Stimulated activated CD4-positive, alpha-beta T cell treated with anti-CD3 and anti-CD28 coated beads, Interleukin-15, amount 100 ng/mL, for 1 hour (primary cell): ENCODE data around the gene SNX19.

Experiments used
- DNase-seq, 2 donors: peaks; one replicate each; pipeline ENCODE4 v3.0.0-alpha.2; 2020; ENCODE audit warnings: low read depth in 1 of 2, low spot score in 1 of 2

SNX19 gene

DNA sequence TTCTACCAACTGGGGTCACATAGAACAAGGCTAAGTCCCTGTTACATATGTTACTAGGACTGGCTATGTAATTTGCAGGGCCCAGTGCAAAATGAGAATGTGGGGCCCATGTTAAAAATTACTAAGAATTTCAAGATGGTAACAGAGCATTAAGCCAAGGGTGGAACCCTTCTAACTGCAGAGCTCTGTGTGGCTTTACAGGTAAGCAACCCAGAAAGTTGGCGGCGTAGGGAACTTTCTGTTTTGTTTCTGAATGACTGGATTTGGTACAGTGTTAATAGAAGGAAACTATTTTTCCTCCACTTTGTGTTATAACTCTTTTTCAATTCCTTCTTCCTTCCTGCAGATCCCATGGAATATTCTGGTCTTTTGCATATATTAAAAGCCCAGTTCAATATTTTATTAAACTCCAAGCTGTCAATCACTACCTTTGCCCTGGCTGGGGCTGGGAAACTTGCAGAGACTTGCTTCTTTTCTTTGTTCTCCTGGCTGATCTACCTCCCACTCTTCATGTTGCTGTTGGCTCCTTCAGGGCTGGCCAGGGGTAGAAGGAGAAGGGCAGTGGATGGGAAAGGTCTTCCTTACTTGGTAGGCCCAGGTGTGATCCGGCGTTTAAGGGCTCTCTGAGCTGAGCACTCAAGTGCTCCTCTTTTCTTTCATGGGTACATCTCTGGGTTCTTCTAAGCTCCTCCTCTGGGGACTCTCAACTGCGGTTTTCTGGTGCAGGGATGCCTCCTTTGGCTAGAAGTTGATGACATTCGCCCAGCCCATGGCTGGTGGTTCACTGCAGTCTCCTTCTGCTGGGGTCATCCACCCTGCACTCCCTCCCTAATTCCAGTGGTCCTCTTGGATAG, 67.7 kb downstream of the SNX19 start:
- no peak for DNase-seq

DNA sequence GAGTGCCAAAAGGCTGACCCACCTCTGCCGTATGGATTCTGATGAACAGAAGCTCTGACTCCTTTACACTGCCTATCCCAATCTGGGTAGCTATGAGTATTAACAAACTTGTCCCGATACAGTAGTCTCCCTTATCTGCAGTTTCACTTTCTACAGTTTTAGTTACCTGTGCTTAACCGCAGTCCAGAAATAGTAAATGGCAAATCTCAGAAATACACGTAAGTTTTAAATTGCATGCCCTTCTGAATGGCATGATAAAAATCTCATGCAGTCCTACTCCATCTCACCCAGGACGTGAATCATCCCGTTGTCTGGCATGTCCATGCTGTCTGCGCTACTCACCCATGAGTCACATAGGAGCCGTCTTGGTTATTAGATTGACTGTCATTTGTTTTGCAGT, 68.8 kb downstream of the SNX19 start:
- DNase-seq, result no peak

DNA sequence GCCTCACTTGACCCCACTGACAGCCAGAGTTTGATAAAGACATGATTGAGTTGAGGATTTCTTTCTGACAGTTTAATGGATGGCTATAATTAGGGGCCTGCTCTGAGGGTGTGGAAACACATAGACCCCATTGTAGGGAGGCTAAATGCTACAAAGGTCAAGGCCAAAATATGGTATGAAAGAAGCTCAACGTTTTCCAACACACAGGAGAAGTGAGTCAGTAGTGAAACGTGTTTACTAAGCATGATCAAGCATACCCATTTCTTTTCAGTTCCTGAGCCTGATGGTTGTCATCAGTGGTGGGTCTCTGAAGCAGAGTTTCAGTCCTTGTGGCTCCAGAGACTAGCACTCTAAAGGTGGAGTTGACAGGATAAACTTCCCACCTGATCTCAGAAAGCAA, 69.7 kb downstream of the SNX19 start:
- no peak for DNase-seq

DNA sequence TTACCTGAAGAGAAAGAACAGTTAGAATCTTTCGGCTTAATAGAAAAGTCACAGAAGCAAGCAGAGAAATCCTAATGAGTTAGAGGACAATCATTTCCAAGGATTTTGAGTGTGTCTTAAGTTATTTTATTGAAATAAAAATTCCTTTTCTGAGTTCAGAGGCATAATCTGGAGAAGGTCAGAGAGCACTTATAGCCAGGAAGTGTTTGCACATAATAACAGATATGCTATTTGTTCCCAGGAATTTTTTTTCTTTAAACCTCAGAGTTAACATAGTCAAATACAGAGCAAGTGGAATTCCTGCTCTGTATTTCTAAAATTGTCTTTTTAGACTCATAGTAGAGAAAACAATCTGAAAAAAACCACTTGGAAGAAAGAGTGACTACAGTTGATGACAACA, 74.3 kb downstream of the SNX19 start:
- no peak for DNase-seq

DNA sequence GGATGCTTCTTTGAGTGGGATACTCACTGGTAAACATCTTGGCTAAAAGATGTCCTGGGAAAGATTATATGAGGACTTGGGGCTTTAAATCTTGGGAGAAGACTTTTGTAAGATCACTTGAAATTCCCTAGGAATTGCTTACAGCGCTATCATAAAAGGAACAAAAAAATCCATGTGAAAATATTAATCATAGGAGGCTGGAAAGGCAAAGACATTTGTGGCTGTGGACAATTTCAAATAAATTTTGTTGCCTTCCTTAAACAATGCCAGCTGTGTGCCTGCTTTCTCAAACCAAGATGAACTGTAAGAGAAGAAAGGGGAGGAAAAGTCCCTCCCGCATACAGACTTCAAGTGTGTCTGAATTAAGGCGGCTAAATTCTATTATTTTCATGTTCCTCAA, 75.6 kb downstream of the SNX19 start:
- DNase-seq, result no peak

DNA sequence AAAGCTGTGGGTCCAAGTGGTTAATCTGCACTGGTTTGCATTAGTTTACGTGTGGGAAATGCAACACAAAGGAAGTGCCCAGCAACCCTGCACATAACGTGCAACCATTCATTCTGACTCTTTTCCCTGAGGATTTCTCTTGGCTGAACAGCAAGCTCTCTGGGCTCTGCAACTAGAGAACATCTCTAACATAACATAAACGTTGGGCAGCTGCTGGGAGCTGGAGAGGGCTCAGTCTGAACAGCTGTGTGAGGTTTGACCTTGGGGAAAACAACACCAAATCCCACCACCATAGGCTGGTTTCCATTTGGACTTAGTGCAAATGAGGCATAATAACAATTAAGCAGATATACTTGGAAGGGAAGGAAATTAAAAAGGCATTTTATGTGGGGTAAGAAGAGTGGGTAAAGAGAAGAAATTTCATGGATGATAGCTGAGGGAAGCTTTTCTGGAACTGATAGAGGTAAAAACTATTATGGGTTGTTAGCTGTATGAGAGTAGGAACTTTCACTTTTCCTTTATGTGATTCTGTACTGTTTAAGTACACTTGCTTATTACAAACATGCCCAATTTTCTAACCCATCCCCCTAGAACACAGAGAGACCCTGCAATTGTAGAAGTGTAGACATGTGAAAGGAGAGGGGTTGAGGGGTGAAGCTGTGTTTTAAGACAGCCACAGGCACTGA, 76.2 kb downstream of the SNX19 start:
- DNase-seq, result no peak

DNA sequence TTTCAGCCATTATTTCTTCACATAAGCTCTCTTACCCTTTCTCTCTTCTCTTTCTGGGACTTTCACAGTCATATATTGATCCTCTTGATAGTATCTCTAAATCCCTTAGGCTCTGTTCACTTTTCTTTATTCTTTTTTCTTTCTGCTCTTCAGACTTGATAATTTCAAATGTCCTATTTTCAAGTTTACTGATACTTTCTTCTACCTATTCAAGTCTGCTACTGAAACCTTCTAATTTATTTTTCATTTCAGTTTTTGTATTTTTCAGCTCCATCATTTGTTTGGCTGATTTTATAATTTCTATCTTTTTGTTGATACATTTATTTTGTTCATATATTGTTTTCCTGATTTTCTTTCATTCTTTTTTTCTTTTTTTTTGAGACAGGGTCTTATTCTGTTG, 79.1 kb downstream of the SNX19 start:
- DNase-seq, result no peak

DNA sequence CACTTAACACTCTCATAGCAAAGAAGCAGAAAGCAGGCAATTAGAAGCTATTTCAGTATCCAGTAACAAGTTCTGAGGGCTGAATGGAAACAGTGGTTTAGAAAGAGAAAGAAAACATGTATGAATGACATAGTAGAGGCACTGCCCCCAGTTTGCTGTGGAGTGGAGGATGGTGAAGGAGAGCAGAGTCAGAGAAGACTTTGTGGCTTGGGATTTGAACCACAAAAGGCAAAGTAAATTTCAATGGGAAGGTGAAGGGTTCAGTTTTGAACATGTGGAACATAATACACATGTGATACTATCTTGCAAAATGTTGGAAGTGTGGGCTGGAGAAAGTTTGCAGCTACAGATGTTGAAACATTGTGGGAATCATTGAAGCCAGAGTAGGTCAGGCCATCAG, 81.4 kb downstream of the SNX19 start:
- no peak for DNase-seq

DNA sequence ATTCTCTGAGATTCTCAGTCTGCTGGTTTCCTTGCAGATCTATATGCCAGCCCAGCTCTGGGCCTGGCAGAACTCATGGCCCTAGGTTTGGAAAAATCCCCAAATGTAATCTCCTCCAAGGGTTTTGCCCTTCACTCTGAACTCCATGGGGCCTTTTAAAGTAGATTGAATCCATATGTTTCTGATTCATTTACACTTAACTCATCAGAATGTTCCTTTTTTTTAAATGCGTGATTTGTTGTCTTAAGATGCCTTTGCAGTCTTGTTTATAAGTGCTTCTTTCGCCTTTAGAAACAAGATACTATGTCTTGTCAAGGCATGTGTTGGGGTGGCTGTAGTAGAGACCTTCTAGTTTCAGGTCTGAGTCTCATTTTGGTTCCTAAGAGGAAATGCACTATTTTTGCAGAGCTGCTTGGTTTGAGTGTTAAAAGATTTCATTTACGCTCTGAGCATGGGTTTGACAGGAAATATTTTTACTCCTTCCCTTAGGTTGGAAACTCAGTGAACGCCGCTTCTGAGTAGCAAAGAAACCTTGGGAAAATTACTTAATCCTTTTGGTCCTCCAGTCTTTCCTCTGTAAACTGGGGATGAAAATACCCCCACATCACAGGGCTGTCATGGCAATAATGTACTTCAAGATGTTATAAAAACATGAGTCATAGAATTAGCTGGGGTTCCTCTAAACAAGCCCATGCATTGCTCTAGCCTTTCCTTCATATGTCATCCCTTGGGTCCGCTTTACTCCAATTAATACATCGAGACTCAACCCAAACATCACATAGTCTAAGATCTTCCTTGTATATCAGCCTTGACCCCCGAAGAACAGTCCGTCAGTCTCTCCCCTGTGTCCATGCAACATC, 83.5 kb downstream of the SNX19 start:
- no peak for DNase-seq

DNA sequence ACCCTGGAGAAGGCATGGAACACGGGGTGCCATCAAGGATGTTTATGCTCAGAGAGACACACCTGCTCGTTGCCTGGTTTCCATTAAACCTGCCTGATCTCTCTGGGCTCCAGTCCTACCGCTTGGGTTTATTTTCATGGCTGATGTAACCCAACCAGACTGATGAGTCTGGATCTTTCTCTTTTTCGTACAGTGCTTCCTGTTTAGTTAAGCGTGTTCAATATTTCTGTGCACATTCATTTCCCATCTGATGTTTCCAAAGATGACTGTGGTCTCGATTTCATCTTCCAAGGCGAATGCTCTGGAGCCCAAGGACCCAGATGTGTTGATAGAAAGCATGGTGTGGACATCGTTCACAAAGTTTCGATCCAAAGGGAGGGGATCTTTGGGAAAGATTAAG, 84.3 kb downstream of the SNX19 start:
- DNase-seq, result no peak

DNA sequence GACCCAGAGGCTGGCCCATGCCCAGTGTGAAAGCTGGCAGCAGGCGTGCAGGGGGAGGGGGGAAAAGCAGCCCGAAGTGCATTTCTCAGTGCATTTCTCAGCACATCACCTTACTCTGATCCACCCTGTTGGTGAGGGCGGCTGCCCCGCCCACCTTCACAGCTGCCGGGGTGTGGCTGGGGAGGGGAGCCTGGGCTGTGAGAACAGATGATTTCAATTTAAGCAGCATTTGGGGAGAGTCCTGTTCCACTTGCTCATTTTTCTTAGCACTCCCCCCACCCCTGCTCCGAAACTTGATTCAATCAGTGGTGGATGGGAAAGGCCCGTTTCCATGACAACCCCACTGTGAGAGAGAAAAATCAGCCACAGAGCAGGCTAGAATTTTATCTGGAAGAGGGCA, 84.8 kb downstream of the SNX19 start:
- no peak for DNase-seq

DNA sequence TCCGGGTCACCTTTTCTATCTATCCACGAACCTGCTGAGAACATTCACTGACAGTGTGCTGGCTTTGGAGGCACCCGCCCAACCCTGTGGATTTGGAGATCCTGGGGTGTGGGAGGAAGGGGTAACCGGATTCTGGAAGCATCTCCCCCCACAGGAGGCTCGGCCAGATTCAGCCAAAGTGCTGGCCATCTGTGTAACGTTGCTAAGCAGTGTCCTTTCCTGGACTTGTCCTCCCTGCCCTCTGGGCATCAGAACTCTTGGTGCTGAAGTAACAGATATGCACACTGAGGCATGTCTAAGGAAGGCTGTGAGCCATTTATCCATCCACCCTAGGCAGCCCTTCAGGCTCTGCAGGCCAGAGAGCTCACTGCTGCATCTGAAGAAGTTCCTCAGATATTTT, 85.7 kb downstream of the SNX19 start:
- DNase-seq, result no peak

DNA sequence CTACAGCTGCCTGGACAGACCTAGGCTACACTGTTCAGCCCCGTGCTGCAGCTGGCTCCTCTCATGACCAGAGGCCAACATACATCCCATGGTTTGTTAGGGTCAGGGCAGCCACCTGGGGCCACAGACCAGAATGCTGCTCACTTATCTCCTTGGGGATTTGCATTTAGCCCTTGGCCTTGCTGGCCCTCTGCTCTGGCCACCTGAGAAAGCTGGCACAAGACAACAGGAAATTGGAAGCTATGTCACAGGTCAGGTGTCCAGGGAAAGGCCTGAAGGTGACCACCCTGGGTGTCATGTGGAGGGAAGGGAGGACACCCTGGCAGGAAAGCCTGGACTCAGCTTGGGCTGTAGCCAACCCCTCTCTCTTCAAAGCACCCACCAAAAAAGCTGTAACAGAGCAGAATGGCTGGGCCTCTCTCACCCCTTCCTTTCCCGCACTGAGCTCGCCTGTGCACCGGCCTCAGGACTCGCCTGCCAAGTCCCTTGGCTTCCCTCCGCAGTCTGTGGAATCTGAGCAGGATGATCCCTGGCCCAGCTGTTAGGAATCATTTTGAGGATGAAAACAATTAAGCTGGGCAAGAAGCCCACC, 86.3 kb downstream of the SNX19 start:
- no peak for DNase-seq

DNA sequence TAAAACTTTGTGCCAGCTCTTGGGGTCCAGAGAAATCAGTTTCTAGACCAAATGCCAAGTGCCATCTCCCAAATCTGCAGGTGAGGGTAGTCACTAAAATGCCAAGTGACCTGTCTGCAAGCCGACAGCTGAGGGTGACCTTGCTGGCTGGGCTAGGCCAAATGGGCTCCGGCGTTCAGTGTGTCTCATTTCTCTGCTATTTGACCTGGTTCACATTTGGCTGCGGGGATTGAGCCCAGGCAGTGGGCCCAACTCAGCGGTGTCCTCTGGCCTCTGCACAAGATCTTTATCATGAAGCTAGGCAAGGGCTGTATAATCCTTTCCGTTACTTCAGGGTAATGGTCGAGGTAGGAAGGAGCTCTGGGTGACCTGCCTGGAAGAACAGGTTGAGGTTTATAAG, 87.5 kb downstream of the SNX19 start:
- no peak for DNase-seq

DNA sequence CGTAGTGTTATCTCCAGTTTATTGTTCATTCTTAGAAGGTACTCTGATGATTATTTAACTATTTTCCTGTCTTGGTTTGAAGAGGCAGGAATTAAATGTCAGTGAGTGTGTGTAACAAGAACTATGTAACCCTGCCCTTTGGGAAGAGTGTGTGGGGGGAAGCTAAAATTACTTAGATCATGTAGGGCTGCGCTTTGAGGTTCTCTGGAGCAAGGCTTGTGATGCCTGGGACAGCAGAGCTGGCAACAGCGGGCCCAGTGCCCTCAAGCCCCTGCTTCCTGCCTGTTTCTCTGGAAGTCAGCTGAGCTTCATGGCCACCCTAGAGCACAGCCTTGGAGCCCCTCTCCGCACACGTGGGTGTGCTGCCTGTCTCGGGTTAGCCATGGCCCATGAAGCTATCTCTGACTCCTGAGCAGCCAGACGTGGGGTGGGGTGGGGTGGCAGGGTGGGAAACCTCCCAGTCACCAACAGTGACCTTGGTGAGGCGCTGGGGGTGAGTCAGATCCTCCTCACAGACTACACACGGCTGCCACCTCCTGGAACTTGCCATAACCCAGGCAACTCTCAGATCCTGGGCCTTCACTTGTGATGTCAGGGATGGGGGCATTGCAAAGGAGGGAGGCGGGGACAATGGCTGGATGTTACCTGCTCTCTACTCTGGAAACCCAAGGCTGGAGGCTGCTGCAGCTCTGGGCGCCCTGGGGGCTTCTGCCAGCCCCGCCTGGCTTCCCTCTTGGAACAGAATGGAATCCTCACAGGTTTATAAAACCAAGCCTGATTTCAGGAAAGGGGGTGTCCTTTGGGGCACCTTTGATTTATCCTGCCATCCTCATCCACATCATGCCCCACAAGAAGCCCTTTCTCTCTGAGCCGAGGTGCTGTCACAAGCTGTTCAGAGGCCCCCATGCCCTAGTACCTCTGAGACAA, 88.6 kb downstream of the SNX19 start:
- no peak for DNase-seq

DNA sequence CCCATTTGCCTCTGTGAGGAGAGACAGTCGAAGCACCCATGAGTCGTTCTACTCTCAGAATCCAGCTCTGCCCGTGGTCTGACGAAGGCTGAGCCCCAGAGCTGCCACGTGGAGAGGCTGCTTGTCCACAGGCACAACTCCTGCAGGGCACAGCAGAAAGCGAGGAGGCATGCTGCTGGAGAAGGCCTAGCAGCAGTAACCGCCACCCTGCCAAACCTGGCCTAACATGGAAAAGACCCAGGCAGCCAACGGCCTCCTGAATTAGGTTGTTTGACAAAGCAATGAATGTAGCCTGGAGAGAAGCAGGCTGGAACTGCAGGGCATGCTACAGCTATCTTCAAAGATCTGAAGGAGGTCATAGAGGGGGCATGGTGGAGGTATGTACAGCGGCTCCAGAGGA, 89.7 kb downstream of the SNX19 start:
- no peak for DNase-seq

DNA sequence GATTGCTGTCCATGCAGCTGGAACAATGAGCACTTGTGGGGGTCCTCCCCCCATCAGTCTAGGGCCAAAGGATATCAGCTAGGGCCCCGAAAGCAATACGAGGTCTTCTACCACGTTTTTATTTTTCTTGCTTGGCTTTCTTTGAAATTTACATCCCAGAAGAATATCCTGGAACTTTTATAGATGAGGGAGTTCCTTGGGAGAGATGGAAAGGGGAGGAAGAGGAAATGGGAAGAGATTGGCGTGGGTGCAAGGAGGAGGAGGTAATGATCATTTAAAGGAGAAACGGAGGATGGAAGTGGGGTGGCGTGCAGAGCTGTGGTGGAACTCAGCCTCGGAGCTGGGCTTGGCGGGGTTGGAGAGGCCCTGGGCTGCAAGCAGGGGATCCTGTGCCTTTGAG, 90.3 kb downstream of the SNX19 start:
- DNase-seq, result no peak

DNA sequence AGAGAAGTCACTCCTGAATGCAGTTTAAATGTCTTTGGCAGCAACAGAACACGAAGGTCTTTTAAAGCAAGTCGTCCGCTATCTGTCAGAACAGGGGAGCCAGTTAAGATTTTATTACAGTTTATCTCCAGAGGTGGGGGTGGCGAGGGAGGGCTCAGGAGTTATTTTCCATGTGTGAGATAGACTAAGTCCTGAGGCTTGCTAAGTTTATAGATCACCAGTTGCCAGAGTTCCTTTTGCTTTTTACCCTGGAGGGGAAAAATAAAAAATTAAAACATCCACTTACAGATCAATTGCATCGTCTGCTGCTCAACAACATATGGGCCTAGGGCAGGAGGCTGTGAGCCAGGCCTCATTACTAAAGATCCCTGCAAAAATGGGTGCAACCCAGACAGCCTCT, 90.7 kb downstream of the SNX19 start:
- DNase-seq, result no peak
